GM19468 (cell line): ENCODE measurements around the gene NHSL1.

Experiments used
- ATAC-seq: cut with Tn5 transposase; IDR thresholded peaks from one replicate; pipeline ENCODE4 v1.9.1; 2021; ENCODE audit warnings: mild to moderate bottlenecking, moderate library complexity, moderate number of reproducible peaks; ENCODE audit not compliant: unreplicated experiment; ENCODE audit errors: extremely low read depth

NHSL1 gene

GRCh38 chr6:138525355-138525754, 26.1 kb upstream of the NHSL1 start:
- no peak for ATAC-seq

DNA sequence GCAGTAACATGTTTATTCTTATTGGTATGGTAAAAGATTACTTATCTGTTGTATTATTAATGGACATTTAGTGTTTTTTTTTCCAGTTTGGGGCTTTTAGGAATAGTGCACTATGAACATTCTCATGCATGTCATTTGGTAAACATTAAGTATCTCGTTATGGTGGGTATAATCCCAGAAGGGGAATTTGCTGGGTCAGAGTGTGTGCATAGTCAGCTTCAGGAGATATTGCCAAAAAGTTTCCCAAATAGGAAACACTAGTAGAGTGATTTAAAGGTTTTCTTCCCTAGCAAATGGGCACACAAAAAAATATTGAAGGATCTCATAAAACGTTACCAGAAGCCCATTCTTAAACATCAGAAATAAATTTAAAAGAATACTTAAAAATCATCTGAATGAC, 25.2 kb upstream of the NHSL1 start:
- no peak for ATAC-seq

- no peak for ATAC-seq
Measured at GRCh38 chr6:138523347-138524210, 24.3 kb upstream of the NHSL1 start.

DNA sequence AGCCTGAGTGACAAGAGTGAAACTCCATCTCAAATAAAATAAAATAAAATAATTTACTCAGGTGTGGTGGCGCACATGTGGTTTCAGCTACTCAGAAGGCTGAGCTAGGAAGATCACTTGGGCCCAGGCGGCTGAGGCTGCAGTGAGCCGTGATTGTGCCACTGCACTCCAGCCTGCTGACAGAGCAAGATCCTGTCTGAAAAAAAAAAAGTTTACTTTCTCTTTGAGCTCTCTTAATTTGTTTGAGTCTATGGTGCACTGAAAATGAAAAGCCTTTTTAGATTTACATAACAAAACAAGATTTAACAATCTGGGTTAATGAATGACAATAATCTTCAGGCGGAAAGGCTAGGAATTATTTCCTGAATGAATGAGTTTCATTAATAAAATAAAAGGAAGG, 23.3 kb upstream of the NHSL1 start:
- ATAC-seq, result no peak

- ATAC-seq, result no peak
Measured at GRCh38 chr6:138521790-138522189, 22.5 kb upstream of the NHSL1 start.

DNA sequence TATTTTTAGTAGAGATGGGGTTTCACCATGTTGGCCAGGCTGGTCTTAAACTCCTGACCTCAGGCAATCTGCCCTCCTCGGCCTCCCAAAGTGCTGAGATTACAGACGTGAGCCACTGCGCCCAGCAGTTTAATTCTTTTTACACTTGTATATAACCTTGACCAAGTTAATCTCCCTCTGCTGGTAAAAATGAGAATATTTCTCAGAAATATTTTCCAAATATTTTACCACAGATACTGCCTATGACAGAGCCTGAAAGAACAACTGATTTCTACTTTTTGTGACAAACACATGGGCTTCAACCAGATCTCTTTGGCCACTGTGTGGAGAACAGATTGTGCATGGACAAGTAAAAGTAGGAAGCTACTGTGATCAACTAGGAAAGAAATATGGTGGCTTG, 21.2 kb upstream of the NHSL1 start:
- ATAC-seq, result no peak

- no peak for ATAC-seq
Measured at GRCh38 chr6:138518054-138518453, 18.8 kb upstream of the NHSL1 start.

DNA sequence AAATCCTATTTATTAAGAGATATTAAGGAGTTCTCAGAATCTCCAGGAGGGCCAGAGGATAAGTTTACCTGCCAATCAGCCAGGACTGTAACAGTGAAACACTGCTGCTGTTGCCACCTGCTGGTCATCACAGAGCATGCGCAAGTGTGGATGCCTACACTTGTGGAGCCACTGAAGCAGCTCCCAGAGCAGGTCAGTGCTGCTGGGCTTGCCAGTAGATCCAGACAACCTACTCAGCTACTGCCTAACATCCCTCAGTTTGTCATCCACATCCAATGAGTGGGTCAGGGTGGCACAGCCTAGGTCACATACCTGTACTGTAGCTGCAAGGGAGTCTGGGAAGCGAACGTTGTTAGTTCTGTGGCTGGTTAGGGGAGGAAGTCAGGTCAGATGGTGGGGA, 18.3 kb upstream of the NHSL1 start:
- peak; percentile 95 for ATAC-seq

- ATAC-seq, result no peak
Measured at GRCh38 chr6:138515657-138516248, 16.5 kb upstream of the NHSL1 start.

- ATAC-seq, result no peak
Measured at GRCh38 chr6:138514860-138515540, 15.7 kb upstream of the NHSL1 start.

DNA sequence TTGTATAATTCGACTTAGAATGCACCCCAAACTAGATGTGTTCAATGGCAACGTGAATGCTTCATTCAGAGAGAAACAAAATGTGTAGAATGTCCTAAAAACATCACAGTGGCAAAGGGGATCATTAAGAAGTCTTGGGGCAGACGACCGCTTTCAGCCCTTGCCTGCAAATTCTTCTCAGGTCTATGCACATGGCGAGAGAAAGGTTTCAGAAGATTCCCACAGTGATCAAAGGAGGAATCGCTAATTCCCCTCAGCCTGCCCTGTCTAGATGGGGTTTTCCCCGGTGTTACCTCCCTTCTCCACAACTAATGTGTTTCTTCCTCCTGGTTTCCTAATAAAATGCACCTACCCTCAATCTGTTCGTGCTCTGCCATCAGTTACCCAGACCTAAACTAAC, 13.3 kb upstream of the NHSL1 start:
- ATAC-seq, result no peak

DNA sequence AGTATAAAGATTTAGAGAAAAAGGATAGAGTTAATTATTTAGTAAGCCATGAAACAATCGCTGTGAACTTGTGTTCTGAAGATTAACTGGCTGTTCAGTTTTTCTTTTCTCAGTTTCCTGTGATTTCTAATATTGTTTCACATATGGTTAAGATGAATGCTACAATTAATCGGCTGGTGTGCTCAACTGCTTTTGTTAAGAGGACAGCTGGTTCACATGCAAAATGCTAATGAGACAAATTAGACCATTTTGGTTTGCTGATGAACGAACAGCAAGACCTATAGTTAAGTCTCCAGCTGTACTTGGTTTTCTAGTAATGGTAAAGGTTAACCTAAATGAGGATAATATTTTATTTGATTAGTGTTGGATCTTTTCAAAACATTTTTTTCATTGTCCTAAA, 10.8 kb upstream of the NHSL1 start:
- no peak for ATAC-seq

DNA sequence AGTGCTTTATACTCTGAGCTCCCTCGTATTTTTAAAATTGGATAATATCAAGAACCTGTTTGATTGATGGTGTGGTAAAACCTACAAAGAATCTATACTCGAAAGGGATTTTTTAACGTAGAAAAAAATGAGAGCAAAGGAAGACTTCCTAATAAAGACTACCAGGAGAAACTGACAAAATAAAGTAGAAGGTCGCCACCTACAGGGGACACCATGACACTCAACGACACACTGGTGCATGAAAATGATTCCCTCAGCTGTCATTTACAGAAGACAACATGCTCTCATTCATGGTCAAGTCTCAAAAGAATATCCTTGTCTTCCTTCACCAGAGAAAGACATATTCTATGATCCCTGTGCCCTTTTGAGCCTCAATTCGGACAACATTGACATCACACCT, 10.1 kb upstream of the NHSL1 start:
- no peak for ATAC-seq

DNA sequence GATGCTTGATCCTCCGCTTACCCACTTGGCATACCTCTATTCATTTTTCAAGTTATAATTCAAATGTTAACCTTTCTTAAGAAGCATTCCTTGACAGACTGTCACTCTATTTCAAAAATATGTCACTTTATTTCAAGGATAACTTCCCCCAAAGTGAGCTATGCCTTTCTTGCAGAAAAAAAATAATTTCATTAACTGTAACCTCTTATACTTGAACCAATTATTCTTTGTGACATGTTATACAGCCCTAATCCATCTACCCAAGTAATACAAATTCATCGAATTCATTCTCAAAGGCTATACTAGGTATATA, 9.3 kb upstream of the NHSL1 start:
- ATAC-seq, result no peak

DNA sequence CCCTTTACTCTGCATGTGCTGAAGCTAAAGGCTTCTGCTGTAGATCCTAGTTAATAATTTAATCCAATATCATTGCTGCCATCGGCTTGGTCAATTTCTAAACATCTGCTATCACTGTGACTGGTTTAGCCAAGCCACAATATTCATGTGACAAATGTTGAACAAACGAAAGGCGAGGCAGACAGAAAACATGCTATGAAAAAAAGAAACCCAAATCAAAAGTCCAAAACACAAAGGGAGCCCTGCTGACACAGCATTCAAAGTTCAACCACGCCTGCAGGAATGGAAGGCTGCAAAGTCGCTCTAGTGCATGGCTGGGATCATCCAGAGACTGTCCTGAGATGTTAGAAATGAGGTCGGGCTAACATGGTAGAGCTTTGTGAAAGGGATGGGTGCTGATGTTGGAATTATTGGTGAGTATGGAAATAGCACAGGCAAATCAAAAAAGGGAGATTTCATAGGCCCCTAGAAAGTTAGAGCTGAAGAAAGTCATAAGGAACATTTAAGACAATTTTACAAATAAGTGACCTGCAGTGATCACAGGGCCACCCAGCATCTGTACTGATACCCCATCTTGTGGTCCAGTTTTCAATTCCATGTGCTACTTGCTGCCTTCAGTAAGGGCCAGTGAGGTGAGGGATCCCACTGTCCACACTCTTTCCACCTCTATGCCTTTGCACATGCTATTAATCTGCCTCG, 8.8 kb upstream of the NHSL1 start:
- ATAC-seq, result no peak

DNA sequence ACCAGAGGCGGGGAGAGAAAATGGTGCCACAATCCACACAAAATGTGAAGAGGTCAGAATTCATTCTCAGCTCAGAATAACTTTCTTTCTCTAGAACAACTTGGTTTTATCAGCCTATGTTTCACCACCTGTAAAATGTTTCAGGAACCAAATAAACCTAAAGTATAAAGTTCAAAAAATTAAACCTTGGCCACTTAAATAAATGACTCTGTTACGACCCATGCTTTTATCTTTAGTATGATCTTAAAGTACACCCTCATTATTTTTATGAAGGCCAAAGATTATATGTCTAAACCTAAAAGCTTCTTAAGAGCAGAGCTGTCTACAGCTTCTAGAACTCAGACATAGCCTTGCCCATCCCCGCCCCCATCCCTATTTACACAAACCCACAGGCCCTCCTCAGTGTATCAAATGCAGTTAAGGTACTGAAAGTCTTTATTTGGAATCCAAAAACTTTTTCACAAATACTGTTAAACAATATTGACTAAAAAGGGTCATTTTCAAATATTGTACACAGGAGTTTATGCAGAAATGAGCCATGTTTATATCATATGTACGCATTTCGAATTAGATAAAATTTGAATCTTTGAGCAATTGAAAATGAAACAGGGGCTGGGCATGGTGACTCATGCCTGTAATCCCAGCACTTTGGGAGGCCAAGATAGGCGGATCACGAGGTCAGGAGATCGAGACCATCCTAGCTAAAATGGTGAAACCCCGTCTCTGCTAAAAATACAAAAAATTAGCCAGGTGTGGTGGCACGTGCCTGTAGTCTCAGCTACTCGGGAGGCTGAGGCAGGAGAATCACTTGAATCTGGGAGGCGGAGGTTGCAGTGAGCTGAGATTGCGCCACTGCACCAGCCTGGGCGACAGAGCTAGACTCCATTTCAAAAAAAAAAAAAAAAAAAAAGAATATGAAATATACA, 5.7 kb upstream of the NHSL1 start:
- no peak for ATAC-seq

GRCh38 chr6:138503881-138504680, 4.8 kb upstream of the NHSL1 start:
- no peak for ATAC-seq

DNA sequence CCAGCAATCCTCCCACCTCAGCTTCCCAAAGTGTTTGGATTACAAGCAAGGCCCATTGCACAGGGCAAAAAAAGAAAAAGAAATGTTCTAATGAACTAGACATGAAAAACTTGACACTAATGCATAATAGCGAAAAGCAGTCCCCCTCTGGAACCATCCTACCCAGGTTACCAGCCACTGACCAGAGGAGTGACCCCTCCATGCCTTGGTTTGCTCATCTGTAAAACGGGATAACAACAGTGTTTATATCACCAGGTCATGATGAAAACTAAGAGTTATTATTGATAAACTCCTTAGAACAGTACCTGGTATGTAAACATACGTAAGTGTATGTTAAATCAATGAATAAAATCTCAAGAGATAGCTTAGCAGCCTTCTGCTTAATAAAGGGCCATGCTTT, 3.3 kb upstream of the NHSL1 start:
- ATAC-seq, result no peak

GRCh38 chr6:138500867-138501446, 1.7 kb upstream of the NHSL1 start:
- no peak for ATAC-seq
